HG03064 (cell line): ENCODE measurements around the gene ZAR1L.
"Not testable (repeated sequence)": the region's sequence is repeated elsewhere in the genome, so short reads cannot be mapped to it uniquely, and the experiment has no call there.

ENCODE experiments used
- ATAC-seq: cut with Tn5 transposase; IDR thresholded peaks from one replicate; pipeline ENCODE4 v1.9.1; 2021; ENCODE audit warnings: low read depth; ENCODE audit not compliant: unreplicated experiment

ZAR1L gene

GRCh38 chr13:32315238-32316027, at the start of gene ZAR1L, which contains the start of gene BRCA2:
ZAR1L (minus strand) TSS chr13:32315363; CDS start chr13:32311925, 3,438 bp downstream.
BRCA2 (plus strand) TSS chr13:32315508; CDS start chr13:32316461, 953 bp downstream.
- ATAC-seq: peak; percentile 90

- no peak for ATAC-seq
Measured at GRCh38 chr13:32362574-32362973, 47.4 kb upstream of the ZAR1L start.

GRCh38 chr13:32355935-32356334, 40.8 kb upstream of the ZAR1L start:
- ATAC-seq: not testable (repeated sequence)

- ATAC-seq: peak; percentile 61
Measured at GRCh38 chr13:32354040-32354439, 38.9 kb upstream of the ZAR1L start.

GRCh38 chr13:32350839-32351441, 35.8 kb upstream of the ZAR1L start:
- not testable (repeated sequence) for ATAC-seq

- ATAC-seq: no peak
Measured at GRCh38 chr13:32347651-32348050, 32.5 kb upstream of the ZAR1L start.

- no peak for ATAC-seq
Measured at GRCh38 chr13:32340914-32341313, 25.8 kb upstream of the ZAR1L start.

- ATAC-seq: no peak
Measured at GRCh38 chr13:32334671-32335070, 19.5 kb upstream of the ZAR1L start.

- no peak for ATAC-seq
Measured at GRCh38 chr13:32330441-32330840, 15.3 kb upstream of the ZAR1L start.

- no peak for ATAC-seq
Measured at GRCh38 chr13:32323912-32324311, 8.7 kb upstream of the ZAR1L start.

- ATAC-seq: no peak
Measured at GRCh38 chr13:32320528-32320927, 5.4 kb upstream of the ZAR1L start.

GRCh38 chr13:32317716-32318465, 2.7 kb upstream of the ZAR1L start:
- ATAC-seq: no peak

- no peak for ATAC-seq
Measured at GRCh38 chr13:32316501-32316900, 1.3 kb upstream of the ZAR1L start.

- peak; percentile 56 for ATAC-seq
Measured at GRCh38 chr13:32316028-32316339, 821 bp upstream of the ZAR1L start.

GRCh38 chr13:32314271-32315237, 609 bp downstream of the ZAR1L start:
- peak; percentile 11 for ATAC-seq

GRCh38 chr13:32311188-32311897, 3.8 kb downstream of the ZAR1L start:
- no peak for ATAC-seq

- ATAC-seq: peak; percentile 59
Measured at GRCh38 chr13:32310134-32310706, 4.9 kb downstream of the ZAR1L start.

- ATAC-seq: no peak
Measured at GRCh38 chr13:32309312-32310133, 5.6 kb downstream of the ZAR1L start.
